ENCODE measurements around the gene MYO1C. TPM values are rescaled to one million over a fixed set of nuclear protein-coding genes. Genes with fewer than 3 reads are reported as not detected.

MYO1C gene
- total RNA-seq, 1 experiment from 2014 or later, result 73.6 TPM

GRCh38 chr17:1473170-1473569 is 19.3 kb downstream of the MYO1C start:
- Mint-ChIP-seq H3K4me3 (no peak overlapping the region), H3K4me1 (peaks cover 6% of the 10 kb centered on the region), H3K9me3 (no peaks in the 10 kb centered on the region), H3K36me3 (peaks cover 27% of the 10 kb centered on the region), H3K27me3 (ENCODE audit: low read depth) (no peaks in the 10 kb centered on the region), H3K27ac (no peak overlapping the region)
- TF ChIP-seq JUN (CRISPR knock-in tag; IDR thresholded peaks at IDR 0.05), result no peak
- DNase-seq (ENCODE audit: low spot score), result peak; percentile 30
- ChIA-PET POLR2A (no interaction called here), CTCF (interaction anchor here (1.2 kb wide), 1 partner anchor 12 kb away, joined by 3 read pairs; no protein-coding TSS in a partner anchor)
- peak; percentile 38; the same call in 1 of the 2 replicates for ATAC-seq

- Mint-ChIP-seq H3K36me3 (peaks cover 28% of the 10 kb centered on the region), H3K9me3 (no peaks in the 10 kb centered on the region), H3K4me3 (no peak overlapping the region), H3K4me1 (peaks cover 9% of the 10 kb centered on the region), H3K27ac (peak overlapping the region; percentile 60; the same call in 1 of the 2 replicates), H3K27me3 (ENCODE audit: low read depth) (no peaks in the 10 kb centered on the region)
- peak; percentile 34 for ATAC-seq
- CTCF ChIA-PET, result interaction anchor here (1.1 to 1.3 kb wide), 3 partner anchors 13 to 107 kb away, joined by 3 to 7 read pairs (median 4); no protein-coding TSS in a partner anchor
- no peak for TF ChIP-seq ATF1 (CRISPR knock-in tag; IDR thresholded peaks at IDR 0.05)
- TF ChIP-seq E2F5 (CRISPR knock-in tag; IDR thresholded peaks at IDR 0.05), result no peak
- no peak for TF ChIP-seq ZNF138 (CRISPR knock-in tag; conservative IDR thresholded peaks at IDR 0.05)
- TF ChIP-seq ERG (CRISPR knock-in tag; IDR thresholded peaks at IDR 0.05), result no peak
- no peak for TF ChIP-seq EMX1 (CRISPR knock-in tag; IDR thresholded peaks at IDR 0.05)
- no peak for TF ChIP-seq ZNF512 (CRISPR knock-in tag; IDR thresholded peaks at IDR 0.05; ENCODE audit: borderline replicate concordance)
- no peak for TF ChIP-seq TCF7 (CRISPR knock-in tag; IDR thresholded peaks at IDR 0.05; ENCODE audit: low read depth)
- TF ChIP-seq HMGA2 (CRISPR knock-in tag; IDR thresholded peaks at IDR 0.05), result no peak
- no peak for TF ChIP-seq PRRX2 (CRISPR knock-in tag; IDR thresholded peaks at IDR 0.05)
- no peak for TF ChIP-seq CDX4 (CRISPR knock-in tag; IDR thresholded peaks at IDR 0.05; ENCODE audit: borderline replicate concordance)
- no peak for TF ChIP-seq JUN (CRISPR knock-in tag; IDR thresholded peaks at IDR 0.05)
- TF ChIP-seq ETV6 (CRISPR knock-in tag; IDR thresholded peaks at IDR 0.05), result no peak
- no peak for TF ChIP-seq ATF3 (CRISPR knock-in tag; conservative IDR thresholded peaks at IDR 0.05)
- POLR2A ChIA-PET, result interaction anchor here (0.5 to 0.6 kb wide), 2 partner anchors 10 to 666 kb away, joined by 3 read pairs; no protein-coding TSS in a partner anchor
- no peak for DNase-seq (ENCODE audit: low spot score)
Observed at GRCh38 chr17:1471911-1472821, 20.3 kb downstream of the MYO1C start.

GRCh38 chr17:1471490-1471889 is 21.0 kb downstream of the MYO1C start:
- H3K4me1 Mint-ChIP-seq, result peaks cover 9% of the 10 kb centered on the region
- CTCF ChIA-PET, result interaction anchor here (1.3 kb wide), 1 partner anchor 106 kb away, joined by 4 read pairs; no protein-coding TSS in a partner anchor
- no peak for DNase-seq (ENCODE audit: low spot score)
- POLR2A ChIA-PET, result interaction anchor here (0.5 to 0.6 kb wide), 2 partner anchors 11 to 667 kb away, joined by 3 read pairs; no protein-coding TSS in a partner anchor
- peaks cover 33% of the 10 kb centered on the region for H3K36me3 Mint-ChIP-seq
- no peaks in the 10 kb centered on the region for H3K27me3 Mint-ChIP-seq (ENCODE audit: low read depth)
- no peak overlapping the region for H3K27ac Mint-ChIP-seq
- H3K4me3 Mint-ChIP-seq, result no peak overlapping the region
- no peak for TF ChIP-seq NFE2L1 (CRISPR knock-in tag; IDR thresholded peaks at IDR 0.05)
- TF ChIP-seq NR3C1 (CRISPR knock-in tag; conservative IDR thresholded peaks at IDR 0.05; ENCODE audit: low read depth), result no peak
- no peak for TF ChIP-seq SP1 (CRISPR knock-in tag; conservative IDR thresholded peaks at IDR 0.05)
- TF ChIP-seq FOXJ3 (CRISPR knock-in tag; IDR thresholded peaks at IDR 0.05; ENCODE audit: borderline replicate concordance), result no peak
- no peak for TF ChIP-seq IRF1 (CRISPR knock-in tag; IDR thresholded peaks at IDR 0.05)
- no peak for TF ChIP-seq TEAD1 (CRISPR knock-in tag; IDR thresholded peaks at IDR 0.05)
- TF ChIP-seq ZNF423 (CRISPR knock-in tag; IDR thresholded peaks at IDR 0.05), result no peak
- TF ChIP-seq PREB (CRISPR knock-in tag; IDR thresholded peaks at IDR 0.05; ENCODE audit: borderline replicate concordance), result no peak
- no peak for ATAC-seq
- H3K9me3 Mint-ChIP-seq, result no peaks in the 10 kb centered on the region

Data from WTC11 (cell line).